ENCODE results near the gene MPDZ.
A peak's percentile ranks its signal among the peaks of the same experiment; 100 is the strongest.

MPDZ gene

DNA sequence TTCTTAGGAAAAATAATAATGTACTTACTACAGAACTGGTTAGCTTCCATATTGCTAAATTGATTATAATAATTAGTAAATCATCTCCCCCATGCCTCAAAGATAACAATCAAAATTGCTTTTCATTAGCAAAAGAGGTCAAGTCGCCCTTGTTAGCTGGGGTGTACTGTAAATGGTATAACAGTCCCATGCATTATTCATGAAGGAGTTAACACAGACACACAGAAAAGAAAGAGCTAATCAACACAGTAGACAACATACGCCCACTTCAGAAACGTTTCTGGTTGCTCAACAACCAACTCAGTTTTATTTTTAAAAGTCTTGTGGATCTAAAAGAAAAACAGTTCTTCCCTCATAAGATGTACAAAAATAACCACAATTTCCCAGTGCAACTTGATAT, 100.2 kb downstream of the MPDZ start:
- DNase-seq, result no peak

DNA sequence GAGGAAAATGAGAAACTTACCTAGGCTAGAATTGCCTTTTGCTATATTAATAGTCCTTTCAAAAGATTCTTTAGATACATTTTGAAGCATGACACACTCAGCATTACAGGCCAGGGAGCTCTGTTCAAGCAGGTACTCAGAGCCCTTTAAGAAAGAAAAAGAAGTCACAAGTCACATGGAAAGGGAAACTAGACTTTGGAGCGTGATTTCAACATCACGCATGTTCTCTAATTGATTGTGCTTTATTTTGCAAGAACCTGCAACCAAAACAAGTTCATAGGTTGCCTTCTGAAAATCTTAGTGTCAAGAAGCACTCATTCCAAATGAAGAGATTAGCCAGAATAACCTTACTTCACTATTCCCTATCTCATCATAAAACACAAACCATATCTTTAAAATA, 103.8 kb downstream of the MPDZ start:
- no peak for DNase-seq

GRCh38 chr9:13174906-13175639, 104.4 kb downstream of the MPDZ start:
- no peak for DNase-seq

GRCh38 chr9:13173553-13173952, 105.9 kb downstream of the MPDZ start:
- DNase-seq, result no peak

GRCh38 chr9:13171261-13171660, 108.2 kb downstream of the MPDZ start:
- no peak for DNase-seq

GRCh38 chr9:13166996-13167395, 112.5 kb downstream of the MPDZ start:
- no peak for DNase-seq

DNA sequence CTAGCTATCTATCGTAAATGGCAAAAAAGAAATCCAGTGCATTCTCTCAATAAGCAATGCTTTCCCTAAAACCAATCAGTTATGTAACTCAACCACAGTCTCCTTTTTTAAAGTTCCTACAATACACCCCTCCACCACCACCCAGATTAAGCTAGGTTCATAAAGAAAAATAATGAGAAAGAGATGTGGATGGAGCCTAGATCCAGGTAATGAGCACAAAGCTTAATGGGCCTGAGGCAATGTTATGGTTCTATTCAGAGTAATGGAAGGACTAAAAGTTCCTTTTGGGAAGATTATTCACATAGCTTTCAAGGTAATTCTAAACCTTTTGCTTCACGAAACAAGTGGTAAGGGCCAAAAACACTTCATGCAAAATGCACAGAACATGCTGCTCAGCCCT, 113.5 kb downstream of the MPDZ start:
- DNase-seq, result no peak

DNA sequence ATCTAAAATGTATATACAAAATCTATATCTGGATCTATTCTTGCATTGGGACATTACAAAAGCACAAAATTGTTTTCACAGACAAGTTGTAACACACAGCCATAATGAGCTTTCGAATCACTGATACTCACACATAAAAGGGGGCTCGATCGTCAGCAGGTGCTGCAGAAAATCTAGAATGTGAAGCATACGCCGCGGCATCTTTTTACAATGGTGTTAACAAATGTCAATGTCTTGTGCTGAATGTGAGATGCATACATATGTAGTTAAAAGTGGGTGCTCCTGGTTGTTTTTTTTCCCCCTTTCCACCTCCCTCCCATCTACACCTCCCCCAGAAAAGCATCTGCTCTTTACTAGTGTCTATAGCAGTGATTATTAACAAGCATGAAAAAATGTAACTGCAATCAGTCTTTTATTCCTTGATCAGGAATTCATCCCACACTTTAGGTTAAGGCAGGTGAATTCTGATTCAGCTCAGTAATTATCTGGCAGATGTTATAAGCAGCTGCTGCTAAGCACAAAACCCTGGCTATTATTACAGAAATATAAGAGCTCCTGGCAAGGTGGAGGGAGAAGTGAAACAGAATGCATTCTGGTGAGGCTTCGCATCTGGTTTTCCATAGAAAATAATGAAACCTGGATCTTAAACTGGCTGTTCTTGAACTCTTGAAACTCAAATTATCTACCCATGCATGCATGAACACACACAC, 114.1 kb downstream of the MPDZ start:
- DNase-seq, result no peak

GRCh38 chr9:13163946-13164345, 115.5 kb downstream of the MPDZ start:
- DNase-seq, result no peak

DNA sequence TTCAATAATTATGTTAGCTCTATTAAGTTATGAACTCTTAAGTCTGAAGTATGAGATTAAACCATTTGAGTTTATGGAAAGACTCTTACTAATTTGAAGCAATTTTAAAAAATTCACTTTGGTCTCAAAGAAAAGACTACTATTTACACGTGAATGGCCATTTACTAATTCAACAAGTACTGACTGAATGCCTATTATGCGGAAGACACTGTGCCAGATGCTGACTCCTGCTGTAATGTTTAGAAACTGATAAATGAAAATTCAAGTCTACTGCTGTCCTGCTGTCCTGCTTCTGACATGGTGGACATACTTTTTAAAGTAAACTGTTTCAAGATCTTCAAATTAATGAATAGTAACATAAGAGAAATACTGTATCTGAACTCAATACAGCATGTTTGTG, 116.2 kb downstream of the MPDZ start:
- DNase-seq, result no peak

DNA sequence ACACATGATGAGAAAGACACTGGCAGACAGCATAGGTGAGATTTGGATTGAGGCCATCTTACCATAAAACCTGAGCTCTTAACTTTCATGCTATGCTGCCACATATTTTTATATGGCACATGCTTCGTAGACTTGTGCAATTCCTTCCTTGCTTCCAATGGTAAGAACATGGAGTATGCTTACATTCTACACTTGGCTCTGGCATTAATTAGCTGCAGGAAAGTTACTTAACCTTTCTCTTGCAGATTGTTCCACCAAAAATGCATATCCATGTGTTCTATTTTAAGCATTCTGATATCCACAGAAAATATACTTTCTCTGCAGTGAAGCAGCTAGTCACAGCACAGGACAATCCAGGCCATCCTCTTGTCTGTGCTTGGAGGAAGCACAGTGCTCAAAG, 119.4 kb downstream of the MPDZ start:
- DNase-seq, result no peak

DNA sequence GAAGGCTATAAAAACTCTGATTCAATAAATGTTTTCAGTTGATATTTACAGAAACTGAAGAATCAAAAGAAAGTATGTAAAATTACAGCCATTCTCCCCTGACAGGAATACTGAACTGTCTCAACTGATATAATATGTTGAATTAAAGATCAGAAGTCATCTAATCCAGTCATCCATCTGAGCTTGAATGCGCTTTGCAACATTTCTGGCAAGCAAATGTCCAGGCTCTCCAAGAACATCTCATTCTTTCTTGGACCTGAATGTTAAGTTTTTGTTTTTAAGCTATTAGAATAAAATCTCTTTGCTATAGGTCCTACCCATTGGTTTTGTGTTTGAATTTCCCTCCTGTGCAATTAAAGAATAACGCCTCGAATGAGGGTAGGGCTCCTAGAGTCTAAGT, 120.5 kb downstream of the MPDZ start:
- DNase-seq, result no peak

DNA sequence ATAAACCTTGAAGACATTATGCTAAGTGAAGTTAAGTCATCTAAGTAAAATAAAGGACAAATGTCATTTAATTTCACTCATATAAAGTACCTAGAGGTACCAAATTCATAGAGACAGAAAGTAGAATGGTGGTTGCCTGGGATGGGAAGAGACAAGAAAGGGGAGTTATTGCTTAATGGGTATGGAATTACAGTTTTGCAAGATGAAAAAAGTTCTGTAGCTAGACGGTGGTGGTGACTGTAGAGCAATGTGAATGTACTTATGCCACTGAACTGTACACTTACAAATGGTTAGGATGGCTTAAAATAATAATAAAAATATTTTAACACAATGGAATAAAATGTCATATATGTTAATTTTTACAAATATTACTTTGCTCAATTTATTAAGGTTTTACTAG, 128.0 kb downstream of the MPDZ start:
- DNase-seq, result no peak

DNA sequence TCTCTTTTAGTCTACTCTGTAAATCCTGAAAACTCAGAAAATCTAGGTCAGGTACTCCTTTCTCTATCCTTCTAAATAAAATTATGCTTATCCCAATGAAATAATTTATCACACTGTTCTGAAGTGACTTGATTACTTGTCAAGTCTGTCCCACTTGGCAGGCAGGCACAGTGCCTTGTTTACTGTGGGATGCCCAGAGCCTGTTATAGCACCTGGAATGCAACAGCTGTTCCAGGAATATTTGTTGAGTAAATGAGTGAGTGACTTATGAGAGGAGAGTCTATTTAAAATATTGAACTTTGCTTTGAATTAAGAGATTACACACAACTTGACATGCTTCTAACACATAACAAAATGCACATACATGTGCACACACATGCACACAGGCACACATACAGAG, 130.0 kb downstream of the MPDZ start:
- DNase-seq, result peak; percentile 68

DNA sequence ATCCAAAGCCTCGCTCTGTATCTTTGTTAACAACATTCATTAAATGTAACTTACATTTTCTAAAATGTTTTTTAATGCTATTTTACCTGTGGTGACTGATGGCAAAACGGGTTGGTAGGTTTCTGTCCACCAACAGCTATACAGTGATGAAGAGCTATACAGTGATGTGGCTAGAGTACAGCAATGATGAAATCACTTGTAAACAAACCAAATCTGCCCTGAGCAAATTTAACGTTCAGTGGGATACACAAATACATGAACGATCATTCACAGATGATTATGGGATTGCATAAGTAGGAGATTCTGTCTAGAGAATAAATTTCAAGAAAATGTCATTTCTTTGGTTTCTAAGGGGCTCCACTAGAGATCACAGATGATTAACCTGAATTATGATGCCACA, 132.7 kb downstream of the MPDZ start:
- no peak for DNase-seq

- DNase-seq, result no peak
Measured at GRCh38 chr9:13145340-13145739, 134.2 kb downstream of the MPDZ start.

- DNase-seq, result peak; percentile 51
Measured at GRCh38 chr9:13144166-13144775, 135.2 kb downstream of the MPDZ start.

GRCh38 chr9:13143281-13143680, 136.2 kb downstream of the MPDZ start:
- DNase-seq, result no peak

- no peak for DNase-seq
Measured at GRCh38 chr9:13142776-13143175, 136.7 kb downstream of the MPDZ start.

DNA sequence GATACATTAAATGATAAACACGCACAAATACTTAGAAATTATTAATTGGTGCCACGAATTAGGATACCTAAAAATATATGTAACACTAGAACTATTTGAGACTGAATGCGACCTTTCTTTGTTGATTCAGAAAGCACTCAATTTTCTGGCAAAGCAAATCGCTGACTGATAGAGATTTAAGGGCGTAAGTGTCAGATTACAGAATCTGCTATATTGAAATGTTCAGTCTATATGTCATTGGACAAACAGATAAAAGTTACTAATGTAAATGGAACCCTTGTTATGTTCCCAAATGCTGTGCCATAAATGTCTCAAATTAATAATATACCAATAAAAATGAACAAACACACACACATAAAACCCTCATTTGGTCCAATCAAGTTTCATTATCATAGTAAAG, 137.9 kb downstream of the MPDZ start:
- DNase-seq, result no peak

DNA sequence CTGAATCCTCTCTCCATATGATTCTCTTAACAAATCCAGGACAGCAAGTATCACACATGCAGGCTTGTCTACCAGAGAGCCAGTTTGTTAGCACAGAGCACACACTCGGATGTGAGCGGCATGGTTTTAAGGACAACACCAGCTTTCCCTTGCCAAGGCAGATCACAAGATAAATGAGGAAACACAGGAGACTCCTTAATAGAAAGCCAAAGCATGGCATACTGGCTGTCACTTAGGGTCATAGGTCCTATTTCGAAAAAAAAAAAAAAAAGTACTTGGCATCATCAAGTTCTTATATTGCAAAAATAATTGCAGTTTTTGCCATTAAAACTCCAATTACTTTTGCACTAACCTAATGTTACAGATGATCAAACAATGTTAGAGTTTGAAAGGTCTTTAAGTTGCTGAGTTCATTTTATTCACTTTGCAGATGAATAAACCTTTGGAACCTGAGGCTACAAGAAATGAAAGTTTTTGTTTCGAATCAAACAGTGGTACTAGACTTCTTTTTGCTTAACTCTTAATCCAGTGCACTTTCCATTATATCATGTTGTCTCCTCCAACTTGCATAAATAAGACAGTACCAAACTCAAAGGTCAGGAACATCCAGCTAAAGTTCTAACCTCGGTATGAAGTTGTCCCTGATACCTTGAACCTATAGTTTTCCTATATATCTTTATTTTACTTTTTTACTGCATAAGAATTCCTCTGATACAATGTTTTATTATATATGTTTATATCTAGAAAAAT, 138.5 kb downstream of the MPDZ start:
- peak; percentile 48 for DNase-seq

GRCh38 chr9:13139641-13140171, 139.8 kb downstream of the MPDZ start:
- no peak for DNase-seq

GRCh38 chr9:13137426-13137825, 142.1 kb downstream of the MPDZ start:
- no peak for DNase-seq

Measured in NCI-H446 treated with DMSO at 0.1 percent for 48 hours (cell line).